COR-L47 (cell line): ENCODE results near the gene PRELID1.
"Not testable (repeated sequence)": the region's sequence is repeated elsewhere in the genome, so short reads cannot be mapped to it uniquely, and the experiment has no call there.

Experiments
- DNase-seq: peaks from one replicate; lab custom pipeline; 2025; lab: John Stamatoyannopoulos, UW

PRELID1 gene, protein sequence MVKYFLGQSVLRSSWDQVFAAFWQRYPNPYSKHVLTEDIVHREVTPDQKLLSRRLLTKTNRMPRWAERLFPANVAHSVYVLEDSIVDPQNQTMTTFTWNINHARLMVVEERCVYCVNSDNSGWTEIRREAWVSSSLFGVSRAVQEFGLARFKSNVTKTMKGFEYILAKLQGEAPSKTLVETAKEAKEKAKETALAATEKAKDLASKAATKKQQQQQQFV

DNA sequence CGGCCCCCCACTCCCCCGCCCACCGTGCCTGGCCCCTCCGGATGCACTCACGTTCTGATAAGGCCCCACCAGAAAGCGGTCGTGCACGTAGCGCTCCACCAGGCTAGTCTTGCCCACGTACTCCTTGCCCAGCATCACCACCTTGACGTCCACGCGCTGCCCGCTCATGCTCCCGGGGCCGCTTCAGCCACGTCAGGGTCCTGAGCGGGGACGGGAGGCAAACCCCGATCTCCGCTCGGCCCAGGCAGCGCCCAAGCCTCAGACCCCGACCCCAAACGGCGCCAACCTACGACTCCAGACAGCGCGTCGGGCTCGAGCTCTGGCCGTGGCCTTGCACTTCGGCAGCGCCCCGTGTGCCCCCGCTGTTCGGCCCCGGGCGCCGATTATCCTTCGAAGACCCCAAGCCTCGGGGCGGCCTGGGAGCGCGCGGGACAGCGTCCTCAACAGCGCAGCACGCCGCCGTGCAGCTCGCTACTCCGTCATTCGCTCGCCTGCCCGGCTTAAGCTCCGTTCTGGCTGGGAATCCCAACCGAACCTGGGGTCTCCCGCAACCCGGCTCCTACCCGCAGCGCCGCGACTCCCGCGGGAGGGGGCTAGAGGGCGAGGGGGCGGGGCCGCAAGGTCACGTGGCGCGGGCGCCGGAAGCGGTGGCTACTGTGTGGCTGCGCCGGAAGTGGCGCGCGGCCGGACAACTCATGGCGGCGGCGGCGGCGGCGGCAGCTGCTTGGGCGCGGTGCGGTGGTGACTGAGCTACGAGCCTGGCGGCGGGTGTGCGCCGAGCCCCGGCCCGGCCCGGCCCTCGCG, at the start of gene PRELID1, which contains the start of gene RAB24:
TSS of gene PRELID1 (plus strand) at position 679 of the 804 bp plus-strand sequence. CDS start 187 bp downstream, outside the sequence.
TSS of gene RAB24 (minus strand) at position 599 of the 804 bp plus-strand sequence. CDS start at position 168, 431 bp downstream.
- peak; percentile 86 for DNase-seq

- DNase-seq, result peak; percentile 8
Measured at GRCh38 chr5:177256296-177256695, 47.3 kb upstream of the PRELID1 start.

DNA sequence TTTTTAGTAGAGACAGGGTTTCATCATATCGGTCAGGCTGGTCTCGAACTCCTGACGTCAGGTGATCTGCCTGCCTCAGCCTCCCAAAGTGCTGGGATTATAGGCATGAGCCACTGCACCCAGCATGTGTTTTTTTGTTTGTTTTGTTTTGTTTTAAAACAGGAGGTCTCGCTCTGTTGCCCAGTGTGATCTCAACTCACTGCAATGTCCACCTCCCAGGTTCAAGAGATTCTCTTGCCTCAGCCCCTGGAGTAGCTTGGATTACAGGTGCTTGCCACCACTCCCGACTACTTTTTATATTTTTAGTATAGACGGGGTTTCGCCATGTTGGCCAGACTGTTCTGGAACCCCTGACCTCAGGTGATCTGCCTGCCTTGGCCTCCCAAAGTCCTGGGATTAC, 44.9 kb upstream of the PRELID1 start:
- not testable (repeated sequence) for DNase-seq

DNA sequence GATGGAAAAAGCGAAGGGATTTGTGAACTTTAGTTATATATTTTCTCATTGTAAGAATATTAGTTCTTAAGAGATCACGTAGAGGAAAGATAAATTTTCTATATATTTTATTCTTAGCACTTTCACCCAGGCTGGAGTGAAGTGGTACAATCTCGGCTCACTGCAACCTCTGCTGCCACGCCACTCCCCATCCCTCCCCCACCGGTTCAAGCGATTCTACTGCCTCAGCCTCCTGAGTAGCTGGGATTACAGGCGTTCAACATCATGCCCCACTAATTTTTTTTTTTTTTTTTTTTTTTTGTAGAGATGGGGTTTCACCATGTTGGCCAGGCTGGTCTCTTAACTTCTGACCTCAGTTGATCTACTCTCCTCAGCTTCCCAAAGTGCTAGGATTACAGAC, 42.6 kb upstream of the PRELID1 start:
- DNase-seq, result no peak

GRCh38 chr5:177261510-177261909, 42.1 kb upstream of the PRELID1 start:
- DNase-seq, result no peak

GRCh38 chr5:177264178-177264577, 39.4 kb upstream of the PRELID1 start:
- DNase-seq, result no peak

DNA sequence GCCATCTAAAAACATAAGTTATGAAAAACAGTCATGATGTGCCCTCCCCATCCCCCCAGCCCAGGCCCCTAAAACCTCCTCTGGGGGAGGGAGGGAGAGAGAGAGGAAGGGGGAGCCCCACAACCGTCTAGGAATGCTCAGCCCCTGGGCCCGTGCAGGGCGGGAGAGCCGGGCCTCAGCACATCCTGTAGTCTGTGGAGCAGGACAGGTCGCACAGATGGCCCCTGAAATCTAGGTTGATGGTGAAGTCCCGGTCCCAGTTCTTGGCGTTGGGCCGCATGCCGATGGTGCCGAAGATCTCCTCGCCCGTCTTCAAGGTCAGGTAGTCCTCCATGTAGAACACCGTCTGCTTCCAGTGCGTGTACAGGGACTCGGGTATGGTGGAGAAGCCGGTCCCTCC, 38.2 kb upstream of the PRELID1 start:
- no peak for DNase-seq

GRCh38 chr5:177269232-177269895, 34.2 kb upstream of the PRELID1 start:
- no peak for DNase-seq

DNA sequence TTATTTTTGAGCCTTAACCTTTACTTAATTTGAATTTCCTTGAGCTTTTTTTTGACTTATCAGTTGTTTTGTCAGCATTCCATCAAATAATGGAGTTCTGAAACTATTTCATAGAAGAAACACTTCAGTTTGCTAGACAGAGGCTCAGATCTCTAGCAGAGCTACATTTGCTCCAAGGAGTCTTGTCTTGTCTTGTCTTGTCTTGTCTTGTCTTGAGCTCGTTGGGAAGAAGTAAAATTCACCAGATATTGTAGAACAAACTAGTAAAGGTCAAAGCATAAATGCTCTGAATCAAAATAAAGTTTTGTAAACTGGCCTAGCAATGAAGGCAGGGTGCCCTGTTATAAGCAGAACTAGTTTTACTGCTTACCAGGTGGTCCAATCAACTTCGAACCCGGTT, 33.6 kb upstream of the PRELID1 start:
- DNase-seq, result no peak

- no peak for DNase-seq
Measured at GRCh38 chr5:177270653-177271052, 32.9 kb upstream of the PRELID1 start.

DNA sequence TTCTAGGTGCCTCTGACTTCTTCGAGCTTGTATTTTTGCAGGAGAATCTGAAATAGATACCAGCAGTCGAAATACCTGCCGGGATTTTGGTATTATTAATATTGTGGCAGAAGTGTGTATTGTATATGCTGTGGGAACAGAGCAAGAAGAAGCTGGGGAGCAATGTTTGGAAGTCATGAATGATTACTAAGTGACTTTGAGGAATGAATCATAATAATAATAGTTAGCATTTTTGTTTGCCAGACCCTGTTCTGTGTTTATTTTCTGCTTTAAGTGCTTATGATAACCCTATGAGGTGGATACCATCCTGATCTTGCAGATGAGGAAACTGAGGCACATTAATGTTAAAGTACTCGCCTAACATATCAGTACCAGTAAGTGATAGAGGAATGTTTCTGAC, 32.5 kb upstream of the PRELID1 start:
- DNase-seq, result no peak

- no peak for DNase-seq
Measured at GRCh38 chr5:177275883-177276282, 27.7 kb upstream of the PRELID1 start.

- DNase-seq, result no peak
Measured at GRCh38 chr5:177276886-177277285, 26.7 kb upstream of the PRELID1 start.

DNA sequence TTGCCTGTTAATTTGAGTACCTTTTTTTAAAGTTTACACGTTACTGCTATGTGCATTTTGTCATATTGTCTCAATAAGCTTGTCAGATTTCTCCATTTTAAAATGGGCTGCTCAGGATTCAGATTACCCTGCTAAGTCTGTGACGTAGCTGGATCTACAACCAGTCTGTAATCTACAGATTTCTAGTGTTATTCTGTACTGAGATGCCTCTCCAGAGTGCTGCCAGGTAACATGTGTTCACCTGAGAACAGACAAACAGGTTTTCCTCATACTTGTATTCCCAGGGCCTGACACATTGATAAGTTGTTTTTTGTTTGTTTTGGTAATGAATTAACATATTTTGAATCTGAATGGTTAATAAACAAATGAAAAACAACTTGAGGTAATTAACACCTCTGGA, 15.4 kb upstream of the PRELID1 start:
- no peak for DNase-seq

DNA sequence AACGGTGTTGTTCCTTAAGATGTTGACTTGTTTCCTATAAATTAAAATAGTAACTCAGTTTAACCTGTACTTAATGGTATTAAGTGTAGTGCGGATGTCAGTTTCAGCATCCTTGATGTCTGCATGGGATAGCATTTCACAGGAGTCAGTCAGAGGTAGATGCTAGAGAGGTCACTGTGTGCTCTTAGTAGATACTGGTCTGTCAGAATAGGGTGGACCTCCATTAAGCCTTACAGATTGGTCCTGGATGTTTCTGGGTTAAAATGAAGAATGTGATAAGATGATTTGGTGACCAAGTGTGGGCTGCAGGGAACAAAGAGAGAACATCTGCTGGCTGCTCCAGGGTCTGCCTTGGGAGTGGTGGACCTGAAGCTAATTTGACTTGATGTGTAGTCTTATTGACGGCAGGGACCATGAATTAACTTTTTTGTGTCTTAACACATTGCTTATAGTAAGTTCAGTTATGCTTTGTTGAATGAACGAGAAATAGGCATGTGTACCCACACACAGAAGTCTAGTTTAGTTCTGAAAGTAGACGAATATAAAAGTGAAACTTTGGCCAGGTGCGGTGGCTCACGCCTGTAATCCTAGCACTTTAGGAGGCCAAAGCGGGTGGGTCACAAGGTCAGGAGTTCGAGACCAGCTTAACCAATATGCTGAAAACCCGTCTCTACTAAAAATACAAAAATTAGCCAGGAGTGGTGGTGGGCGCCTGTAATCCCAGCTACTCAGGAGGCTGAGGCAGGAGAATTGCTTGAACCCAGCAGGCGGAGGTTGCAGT, 12.6 kb upstream of the PRELID1 start:
- DNase-seq, result no peak

DNA sequence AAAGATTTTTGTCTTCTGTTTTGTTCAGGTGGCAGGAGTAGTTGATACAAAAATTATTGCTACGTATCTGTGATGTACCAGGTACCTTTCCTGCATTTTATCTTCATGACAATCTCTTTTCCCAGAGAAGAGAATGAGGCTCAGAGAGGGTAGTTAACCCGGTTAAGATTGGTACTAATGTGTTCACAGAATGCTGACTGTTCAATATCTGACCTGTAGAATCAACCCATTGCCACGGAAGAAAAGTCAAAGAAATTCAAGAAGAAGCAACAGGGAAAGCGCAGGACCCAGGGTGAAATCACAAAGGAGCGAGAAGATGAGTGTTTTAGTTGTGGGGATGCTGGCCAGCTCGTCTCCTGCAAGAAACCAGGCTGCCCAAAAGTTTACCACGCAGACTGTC, 11.9 kb upstream of the PRELID1 start:
- no peak for DNase-seq

DNA sequence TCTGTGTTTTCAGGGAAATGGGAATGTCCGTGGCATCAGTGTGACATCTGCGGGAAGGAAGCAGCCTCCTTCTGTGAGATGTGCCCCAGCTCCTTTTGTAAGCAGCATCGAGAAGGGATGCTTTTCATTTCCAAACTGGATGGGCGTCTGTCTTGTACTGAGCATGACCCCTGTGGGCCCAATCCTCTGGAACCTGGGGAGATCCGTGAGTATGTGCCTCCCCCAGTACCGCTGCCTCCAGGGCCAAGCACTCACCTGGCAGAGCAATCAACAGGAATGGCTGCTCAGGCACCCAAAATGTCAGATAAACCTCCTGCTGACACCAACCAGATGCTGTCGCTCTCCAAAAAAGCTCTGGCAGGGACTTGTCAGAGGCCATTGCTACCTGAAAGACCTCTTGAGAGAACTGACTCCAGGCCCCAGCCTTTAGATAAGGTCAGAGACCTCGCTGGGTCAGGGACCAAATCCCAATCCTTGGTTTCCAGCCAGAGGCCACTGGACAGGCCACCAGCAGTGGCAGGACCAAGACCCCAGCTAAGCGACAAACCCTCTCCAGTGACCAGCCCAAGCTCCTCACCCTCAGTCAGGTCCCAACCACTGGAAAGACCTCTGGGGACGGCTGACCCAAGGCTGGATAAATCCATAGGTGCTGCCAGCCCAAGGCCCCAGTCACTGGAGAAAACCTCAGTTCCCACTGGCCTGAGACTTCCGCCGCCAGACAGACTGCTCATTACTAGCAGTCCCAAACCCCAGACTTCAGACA, 9.6 kb upstream of the PRELID1 start:
- no peak for DNase-seq

GRCh38 chr5:177294632-177295031, 9.0 kb upstream of the PRELID1 start:
- no peak for DNase-seq

GRCh38 chr5:177295924-177296323, 7.7 kb upstream of the PRELID1 start:
- no peak for DNase-seq

DNA sequence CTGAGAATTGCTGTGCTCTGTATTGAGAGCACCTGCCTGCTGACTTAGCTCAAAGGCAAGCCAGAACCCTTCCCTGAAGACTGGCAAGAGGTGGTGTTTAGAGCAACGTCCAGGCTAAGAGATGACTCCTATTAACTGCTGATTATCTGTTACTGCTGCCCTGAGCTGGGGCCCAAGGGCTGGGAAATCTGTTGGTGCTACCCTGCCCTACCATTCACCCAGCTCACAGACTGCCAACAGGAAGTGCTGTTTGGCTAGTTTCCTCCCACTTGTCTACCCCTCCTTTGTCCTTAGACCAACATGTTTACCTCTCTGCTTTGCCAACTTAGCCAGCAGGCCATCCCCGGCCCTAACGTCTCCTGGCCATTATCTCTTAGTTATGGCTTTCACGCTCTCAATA, 7.0 kb upstream of the PRELID1 start:
- DNase-seq, result no peak

DNA sequence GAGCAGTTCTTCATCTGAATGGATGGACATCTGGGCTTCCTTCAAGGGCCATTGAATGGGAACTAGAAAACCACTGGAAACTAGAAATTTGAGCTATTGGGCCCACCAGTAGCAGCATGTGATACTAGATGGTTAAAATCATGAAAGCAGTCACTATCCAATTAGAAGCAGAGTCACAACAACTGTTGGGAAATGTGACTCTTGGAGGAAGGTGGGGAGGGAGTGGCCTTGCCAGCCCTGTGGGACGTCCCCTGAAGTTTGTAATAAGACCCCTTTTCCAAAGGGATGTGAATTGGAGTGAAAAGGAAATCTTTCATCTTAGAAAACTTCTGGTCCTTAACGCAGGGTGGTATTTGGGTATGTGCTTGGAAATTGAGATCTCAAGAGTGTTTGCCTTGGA, 5.7 kb upstream of the PRELID1 start:
- DNase-seq, result no peak
